ENCODE measurements around the gene MAP3K21.

- TF ChIP-seq, protein P1, sequence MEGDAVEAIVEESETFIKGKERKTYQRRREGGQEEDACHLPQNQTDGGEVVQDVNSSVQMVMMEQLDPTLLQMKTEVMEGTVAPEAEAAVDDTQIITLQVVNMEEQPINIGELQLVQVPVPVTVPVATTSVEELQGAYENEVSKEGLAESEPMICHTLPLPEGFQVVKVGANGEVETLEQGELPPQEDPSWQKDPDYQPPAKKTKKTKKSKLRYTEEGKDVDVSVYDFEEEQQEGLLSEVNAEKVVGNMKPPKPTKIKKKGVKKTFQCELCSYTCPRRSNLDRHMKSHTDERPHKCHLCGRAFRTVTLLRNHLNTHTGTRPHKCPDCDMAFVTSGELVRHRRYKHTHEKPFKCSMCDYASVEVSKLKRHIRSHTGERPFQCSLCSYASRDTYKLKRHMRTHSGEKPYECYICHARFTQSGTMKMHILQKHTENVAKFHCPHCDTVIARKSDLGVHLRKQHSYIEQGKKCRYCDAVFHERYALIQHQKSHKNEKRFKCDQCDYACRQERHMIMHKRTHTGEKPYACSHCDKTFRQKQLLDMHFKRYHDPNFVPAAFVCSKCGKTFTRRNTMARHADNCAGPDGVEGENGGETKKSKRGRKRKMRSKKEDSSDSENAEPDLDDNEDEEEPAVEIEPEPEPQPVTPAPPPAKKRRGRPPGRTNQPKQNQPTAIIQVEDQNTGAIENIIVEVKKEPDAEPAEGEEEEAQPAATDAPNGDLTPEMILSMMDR (IDR thresholded peaks at IDR 0.05; ENCODE audit: borderline replicate concordance, extremely low read depth, low read length, poor library complexity, severe bottlenecking), result no peak
- no peak for TF ChIP-seq EZH2 (IDR thresholded peaks at IDR 0.05; ENCODE audit: borderline replicate concordance, low read depth, low read length, severe bottlenecking)
These were observed 65.7 kb downstream of the MAP3K21 start for GRCh38 chr1:233393084-233393840.
